CMK (cell line): ENCODE data around the gene LMX1B.

ENCODE experiments used
- DNase-seq: peaks from one replicate; pipeline ENCODE4 v3.0.0-alpha.2; 2010; ENCODE audit warnings: low read depth

The LMX1B gene

DNA sequence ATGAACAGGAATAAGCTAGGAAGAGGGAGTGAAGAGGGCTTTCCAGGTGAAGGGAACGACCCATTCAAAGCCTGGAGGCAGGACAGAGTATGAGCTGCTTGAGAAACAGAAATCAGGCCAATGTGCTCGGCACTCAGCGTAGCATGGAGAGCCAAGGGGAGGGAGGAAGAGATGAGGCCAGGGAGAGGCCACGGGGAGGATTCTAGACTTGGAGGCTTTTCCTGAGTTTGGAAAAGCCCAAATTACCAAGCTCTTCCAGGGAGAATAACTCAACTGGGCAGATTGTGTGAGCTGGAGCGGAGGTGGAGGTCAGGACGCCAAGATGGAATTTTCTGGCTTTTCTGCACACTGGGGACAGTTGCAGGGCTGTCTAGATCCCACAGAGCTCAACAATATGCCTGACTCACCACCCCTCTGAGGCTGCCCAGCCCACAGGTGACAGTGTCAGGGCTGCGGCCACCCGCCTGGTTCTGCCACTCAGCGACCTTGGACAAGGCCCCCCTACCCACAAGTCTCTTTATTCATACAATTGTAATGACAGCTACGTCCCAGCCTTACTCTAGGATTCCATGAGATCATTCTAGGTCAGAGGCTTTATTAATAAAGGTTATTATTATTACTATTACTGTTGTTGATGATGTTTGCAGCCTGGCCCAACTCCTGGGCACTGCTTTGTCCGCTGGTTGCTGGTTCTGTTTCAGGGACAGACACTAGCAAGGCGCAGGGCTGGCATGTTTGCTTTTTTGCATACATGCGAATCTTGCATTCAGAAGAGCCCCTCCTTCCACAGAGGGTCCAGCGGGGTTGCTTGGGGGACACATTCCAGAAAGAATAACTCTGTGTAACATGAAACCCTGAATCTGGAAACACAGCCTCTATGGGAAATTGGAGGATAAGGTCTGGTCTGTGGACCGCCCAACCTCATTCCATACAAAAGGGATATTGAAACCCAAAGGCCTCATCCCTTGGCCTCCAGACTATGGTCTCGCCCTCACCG, 9.4 kb upstream of the LMX1B start:
- no peak for DNase-seq

DNA sequence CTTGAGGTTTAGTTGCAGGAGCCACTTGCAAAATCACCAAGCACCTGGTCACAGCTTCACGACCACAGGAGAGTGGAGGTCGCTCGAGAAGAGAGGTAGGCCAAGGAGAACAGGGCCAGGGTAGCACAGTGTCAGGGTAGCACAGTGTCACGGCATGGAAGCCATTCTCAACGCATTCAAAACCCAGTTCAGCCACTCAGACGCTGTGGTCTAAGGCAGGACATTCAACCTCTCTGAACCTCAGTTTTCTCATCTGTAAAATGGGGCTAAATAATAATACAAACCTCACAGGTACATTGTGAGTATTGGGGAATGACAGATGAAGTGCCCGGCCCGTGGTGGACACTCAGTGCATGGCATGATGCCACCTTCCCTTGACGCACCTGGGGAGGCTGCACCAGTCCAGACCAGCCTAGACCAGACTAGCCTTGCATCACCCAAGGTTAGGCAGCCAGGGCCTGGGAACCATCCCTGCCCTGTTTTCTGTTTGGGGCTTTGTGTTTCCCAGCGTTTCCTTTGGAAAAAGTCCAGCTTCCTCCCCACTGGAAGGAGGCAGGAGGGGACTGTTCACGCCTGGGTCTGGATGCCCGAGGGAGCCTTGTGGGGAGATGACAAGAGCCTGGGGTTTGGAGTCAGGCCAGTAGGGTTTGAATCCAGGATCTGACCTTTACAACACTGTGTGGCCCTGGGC, 7.8 kb upstream of the LMX1B start:
- DNase-seq: no peak

DNA sequence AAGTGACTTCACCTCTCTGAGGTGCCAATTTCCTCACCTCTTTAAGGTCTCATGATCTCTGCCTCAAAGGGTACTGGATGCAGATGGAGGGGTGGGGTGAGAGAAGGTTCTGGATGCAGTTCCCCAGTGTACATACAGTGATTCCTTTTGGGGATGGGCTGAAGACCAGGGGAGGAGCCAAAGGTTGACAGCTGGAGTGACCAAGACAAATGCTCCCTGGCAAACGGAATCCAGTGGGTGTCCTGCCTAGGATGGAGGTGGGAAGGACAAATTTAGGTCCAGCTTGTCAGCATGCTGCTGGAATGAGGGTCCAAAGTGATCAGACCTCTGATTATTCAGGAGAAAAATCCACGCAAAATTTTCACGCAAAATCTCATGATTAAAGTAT, 7.3 kb upstream of the LMX1B start:
- DNase-seq: no peak

DNA sequence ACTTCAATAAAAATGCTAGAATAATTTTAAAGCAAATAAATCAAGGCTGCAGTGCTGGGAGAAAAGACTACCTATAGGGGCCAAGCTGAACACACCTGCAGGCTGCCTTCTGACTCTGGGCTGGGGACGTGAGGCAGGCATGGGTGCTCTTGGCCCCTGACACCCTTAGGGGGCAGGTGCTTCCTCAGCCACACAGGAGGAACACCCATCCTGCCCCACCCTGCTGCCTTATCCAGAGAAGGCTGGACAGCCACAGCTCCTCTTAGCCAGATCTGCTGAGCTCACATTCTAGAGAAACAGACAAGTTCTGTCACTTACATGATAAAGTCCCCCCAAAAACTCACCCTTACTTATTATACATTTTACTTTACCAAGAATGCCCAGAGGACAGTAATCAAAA, 6.6 kb upstream of the LMX1B start:
- DNase-seq: no peak

DNA sequence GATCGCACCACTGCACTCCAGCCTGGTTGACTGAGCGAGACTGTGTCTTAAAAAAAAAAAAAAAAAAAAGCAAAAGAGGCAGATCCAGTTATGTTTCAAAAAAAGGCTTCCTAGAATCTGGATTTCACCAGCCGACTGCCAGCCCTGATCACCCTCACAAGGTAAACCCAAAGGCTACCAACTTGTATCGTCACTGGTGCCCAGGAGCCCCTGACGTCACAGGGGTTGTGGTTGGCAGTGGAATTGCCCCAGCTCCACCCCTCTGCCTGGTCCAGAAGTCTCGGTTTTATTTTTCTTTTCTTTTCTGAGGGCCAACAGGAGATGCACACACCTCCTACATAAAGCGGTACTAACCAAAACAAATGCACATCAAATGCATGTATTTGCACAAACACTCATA, 6.0 kb upstream of the LMX1B start:
- DNase-seq: no peak

DNA sequence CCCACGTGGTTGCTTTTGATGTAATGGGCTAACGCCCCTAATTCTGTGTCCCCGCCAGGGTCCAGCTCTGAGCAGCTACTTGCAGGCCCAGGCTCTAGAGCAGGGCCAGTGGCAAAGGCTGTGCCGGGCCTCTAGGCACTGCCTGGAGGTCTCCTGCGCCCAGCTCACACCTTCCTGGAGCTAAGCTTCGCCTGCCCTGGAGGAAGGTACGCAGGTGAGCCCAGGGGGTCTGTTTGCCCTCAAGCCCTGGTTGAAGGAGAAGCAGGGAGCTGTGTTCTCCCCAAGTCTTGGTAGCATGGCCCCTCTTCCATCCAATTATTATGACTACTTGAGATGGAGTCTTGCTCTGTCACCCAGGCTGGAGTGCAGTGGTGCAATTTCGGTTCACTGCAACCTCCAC, 5.2 kb upstream of the LMX1B start:
- no peak for DNase-seq

DNA sequence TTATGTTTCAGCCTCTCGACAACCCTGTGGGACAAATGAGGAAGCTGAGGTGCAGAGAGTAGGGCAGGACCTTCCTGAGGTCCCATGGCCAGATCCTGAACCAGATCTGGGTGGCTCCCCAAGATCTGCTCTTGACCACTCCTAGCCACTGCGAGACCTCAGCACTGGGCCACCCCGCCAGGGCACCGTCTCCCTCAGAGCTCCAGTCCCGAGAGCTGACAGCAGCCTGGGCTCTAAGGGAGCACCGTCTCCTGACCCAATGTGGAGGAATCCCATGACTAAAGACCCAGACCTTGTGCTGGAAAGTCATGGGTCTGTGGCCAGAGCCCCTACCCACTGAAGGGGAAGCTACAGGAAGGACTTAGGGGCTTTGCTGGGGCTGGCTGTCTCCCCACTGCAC, 4.5 kb upstream of the LMX1B start:
- no peak for DNase-seq

DNA sequence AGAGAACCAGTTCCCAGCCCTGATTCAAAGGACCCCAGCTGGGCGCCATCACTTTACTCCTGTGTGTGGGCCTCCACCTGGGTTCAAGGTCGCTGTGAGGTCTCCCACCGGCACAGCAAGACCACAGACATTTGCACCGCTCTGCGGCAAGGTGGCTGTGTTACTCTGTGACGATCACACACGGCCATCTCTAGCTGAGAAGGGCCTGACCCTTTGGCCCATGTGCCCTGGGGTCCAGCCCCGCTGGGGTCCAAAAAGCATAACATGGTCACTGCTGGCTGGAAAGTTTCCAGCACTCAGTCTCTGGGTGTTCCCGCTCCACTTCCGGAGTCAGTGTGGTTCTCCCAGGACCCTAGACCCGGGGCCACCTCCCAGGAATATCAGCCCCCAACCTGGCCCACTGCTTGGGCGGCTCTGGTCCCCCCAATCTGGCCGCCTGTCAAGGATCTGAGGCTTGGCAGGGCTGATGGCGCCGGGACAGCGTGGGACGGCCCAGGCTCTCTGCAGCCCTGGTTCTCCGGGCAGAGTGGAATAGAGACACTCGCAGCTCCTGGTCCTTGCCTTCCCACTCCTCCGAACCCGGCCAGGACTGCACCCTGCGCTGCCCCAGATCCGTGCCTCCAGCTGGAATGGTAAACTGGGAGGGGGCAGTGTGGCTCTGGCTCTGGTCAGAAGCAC, 3.9 kb upstream of the LMX1B start:
- no peak for DNase-seq

DNA sequence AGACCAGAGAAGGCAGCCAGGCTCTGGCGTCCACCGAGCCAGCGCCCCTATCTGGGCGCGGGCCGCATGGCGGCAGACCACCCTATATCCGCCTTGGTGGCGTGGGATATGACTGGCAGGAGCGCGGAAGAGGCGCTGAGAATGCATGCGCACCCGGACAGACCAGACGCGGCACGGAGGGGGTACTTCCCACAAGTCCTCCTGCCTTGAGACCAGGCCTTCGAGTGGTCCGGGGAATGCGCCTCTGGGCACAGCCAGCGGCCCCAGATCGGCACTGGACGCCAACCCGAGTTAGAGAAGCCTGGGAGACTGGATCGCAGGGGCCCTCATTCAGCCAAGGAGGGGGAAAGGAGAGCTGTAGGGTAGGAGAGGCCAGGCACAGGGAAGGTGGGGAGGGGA, 2.5 kb upstream of the LMX1B start:
- no peak for DNase-seq

DNA sequence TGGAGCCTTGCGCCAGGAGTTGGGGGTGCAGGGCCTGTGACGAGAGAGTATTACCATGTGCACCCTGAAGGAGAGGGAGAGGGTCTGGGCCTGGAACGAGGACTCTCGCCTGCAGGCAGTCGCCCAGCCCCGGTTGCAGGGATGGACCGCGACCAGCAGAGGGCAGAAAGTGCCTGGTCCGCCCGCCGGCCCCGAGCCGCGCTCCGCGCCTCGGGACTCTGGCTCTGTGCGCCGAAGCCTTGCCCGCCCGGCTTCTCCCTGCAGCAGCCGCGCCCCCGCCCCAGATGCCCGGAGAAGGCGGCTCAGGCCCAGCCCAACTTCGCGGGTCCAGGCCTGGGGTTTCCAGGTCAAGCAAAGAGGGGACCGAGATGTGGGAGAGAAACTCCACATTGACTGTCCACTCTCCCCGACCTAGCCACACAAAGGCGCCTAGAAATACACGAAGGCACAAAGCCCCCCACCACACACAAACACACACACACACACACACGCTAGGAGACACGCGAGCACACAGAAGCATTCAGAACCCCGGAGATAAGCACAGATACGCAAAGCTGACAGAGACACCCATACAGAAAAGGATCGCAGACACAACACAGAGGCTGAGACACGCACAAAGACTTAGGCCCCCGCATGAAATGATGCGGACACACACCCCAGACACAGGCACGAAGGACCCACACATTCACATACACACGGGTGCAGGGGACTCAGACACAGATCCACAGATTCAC, 2.0 kb upstream of the LMX1B start:
- DNase-seq: peak; percentile 17

DNA sequence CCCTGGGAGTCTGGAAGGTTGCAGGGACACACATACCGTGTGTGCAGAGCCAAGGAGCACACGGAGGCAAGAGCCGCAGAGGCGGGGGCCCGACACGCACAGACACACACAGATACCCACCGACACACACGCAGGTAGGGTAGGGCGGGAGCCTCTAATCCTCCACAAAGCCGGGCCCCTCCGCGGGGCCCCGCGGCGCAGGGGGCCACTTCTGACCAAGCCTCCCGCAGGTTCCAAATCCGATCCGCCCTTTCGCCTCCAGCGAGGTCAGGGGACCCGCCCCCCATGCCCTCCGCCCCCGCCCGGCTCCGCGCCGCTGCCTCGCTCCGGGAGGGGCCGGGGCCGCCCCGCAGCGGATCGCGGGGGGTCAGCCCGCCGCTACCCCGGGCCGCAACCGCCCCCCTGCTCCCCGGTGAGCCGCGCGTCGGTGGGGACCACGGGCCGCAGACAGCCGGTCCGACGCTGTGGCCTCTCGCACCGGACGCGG, 1.4 kb upstream of the LMX1B start:
- no peak for DNase-seq

DNA sequence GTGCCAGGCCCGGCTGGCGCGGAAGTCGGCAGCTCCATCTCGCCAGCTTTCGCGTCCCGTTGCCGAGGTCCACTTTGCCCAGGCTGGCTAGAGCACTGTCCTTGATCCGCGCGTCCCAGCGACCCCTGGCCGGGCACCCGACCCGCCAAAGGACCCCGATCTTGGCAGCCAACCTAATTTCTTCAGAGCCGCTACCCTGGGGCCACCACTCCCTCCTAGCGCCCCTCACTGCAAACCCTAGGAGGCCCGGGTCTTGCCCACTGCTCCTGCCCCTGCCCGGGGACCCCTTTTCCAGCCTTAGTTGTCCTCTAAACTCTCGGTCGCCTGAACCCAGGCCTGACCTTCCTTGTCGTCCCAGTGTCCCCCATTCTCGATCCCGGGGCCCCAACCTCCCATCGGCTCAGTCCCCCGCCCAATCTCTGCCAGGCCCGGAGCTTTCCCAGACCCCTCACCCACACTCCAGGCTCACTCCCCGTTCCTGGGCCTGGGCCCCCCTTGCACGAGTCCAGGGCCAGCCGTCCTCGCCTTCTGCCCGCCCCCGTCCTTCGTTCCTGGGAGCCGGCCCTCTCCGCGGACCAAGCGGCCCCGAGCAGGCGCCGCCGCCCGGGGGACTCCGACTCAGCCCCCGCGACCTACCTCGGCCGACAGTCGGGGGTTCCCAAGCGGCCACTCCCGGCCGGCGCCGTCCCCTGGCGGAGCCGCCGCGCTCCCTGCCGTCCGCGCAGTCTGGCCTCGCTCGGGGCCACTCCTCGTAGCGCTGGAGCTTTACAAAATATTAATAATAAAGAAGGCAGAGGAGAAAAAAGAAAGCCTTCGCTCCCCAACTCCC, 701 bp upstream of the LMX1B start:
- DNase-seq: no peak

DNA sequence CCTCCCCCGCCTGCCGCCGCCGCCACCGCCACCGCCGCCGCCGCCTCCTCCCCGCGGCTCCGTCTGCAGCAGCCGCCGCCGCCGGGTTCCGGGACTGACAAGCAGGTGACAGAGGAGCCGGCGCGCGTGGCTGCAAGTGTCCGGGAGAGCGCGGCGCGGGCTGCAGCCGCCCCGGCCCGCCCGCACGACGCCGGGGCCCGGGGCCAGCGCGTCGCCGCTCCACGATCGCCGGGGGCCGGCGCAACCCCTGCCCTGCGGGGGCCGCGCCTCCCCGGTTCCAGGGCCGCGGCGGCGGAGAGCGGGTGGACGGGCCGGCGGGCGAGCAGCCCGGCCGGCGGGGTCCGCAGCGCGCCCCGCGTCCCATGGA, 343 bp downstream of the LMX1B start:
- no peak for DNase-seq

DNA sequence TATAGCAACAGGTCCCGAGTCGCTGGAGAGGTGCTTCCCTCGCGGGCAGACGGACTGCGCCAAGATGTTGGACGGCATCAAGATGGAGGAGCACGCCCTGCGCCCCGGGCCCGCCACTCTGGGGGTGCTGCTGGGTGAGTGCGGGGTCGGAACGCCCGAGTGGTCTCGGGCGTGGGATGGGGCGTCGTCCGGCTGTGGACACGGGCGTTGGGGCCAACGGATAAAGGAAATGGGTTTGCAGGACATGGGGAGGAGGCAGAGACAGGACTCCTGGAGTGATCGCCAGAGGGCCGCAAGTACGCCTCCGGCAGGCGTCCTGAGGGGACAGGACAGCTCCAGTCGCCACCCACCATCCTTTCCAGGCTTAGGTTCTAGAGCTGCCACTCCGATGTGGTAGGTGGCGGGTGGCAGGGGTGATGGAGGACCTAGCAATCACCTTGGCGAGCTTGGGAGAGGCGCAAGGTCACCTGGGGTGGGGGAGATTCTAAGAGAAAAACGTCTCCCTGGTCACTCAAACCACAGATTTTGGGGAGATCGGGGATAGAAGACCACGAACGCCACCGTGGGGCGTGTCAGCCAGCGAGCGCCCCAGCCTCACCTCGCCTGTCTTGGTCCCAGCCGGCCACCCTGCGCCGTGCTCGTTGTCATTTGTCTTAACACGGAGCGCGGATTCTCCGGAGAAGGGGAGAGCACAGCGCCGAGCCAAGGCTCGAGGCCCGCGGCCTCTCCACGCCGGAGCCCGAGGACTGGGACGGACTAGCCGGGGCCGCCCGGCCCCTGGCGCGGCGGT, 922 bp downstream of the LMX1B start:
- DNase-seq: no peak

DNA sequence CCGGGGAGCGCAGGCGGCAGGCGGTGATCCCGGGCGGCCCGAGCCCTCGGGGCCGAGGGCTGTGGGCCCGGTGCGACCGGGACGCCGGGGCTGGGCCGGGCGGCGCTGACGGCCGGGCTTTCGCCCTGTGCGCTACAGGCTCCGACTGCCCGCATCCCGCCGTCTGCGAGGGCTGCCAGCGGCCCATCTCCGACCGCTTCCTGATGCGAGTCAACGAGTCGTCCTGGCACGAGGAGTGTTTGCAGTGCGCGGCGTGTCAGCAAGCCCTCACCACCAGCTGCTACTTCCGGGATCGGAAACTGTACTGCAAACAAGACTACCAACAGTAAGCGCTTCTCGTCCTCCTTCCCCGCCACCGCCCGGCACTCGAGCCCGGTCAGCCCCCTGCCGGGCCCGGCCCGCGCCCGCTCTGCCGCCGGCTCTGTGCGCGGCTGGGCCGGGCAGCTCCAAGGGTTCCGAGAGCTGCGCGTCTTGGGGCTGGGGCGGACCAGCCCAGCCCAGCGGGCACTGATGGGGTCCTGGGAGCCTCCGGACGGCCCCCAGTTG, 1.6 kb downstream of the LMX1B start:
- no peak for DNase-seq

DNA sequence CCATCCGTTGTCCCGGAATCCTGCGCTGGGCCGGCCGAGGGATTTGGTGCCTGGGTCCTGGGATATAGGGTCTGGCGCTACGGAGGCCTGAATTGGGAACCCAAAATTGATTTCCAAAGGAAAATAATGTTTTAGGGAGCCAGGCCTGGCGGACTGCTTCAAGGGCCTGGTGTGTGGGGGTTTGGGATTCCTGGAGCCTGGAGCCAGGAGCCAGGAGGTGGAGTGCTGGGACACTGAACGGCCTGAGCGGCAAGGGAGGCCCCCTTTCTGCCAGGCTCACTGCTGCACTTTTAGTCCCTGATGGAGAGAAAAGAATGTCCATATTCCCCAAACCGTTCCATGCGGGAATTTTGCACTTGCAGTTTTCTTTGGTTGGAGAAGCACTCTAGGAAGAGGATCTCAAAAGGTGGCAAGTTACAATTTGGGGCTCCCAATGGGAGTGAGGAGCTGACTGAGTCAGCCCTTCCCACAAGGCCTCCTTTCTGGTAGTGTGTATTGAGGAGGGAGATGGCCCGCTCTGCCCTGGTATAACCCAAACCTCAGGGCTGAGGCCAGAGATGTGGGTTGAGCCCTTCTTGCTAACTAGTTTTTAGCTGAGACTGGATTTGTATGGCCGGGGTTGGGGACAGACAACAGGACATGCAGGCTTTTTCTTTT, 2.2 kb downstream of the LMX1B start:
- DNase-seq: no peak

DNA sequence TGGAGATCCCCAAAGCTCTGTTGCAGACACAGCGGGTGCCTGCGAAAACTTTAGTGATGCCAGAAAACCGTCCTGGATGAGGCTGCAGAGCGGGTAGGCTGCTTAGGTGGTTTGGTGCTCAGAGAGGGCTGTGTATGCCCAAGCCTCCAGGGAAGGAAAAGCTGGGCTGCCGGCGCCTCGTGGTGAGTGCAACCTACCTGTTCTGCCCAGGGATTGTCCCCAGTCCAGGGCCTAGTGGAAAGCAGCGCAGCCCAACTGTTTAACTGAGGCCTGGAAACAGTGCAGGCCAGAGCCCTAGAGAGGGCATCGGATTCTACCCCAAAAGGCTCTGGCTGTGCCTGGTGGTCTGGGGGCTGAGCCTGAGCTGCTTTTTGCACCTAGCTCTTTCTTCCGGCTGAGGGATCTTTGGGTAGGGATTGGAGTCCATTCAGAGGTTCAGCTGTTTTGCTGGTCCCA, 2.8 kb downstream of the LMX1B start:
- no peak for DNase-seq

DNA sequence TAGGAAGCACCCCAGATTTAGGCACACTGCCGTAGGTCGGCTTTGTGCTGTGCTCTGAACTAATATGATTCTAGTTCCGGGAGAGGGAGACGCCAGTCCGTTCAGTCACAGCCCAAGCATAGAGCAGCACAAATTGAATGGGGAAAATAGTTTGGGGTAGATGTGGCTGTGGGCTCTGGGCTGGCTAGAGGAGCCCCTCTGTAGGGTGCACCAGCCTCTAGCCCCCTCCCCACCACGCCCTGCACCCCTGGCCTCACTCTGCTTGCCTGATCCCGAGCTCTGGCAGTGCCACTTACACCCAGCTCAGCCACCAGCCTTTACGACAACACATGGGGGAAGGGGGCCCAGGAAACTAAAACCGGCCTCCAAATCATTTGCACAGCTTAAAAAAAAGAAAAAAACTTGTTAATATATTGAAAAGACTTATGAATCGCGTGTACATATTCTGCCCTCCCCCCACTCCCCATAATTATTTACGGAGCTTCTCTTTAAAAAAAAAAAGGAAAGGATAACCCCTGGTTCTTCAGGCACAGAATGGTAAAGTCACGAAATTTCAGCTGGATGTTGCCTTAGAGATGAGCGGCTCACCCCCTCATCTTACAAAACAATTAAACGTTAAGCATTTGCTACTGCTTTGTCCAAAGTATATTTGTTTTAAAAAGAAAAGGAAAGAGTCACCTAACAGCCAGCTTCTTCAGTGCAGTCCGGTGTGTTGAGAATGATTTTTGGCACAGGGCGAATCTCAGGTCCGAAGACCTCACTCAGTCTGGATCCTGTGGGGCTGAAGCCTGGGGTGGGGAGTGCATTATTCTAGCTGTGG, 3.5 kb downstream of the LMX1B start:
- DNase-seq: no peak

DNA sequence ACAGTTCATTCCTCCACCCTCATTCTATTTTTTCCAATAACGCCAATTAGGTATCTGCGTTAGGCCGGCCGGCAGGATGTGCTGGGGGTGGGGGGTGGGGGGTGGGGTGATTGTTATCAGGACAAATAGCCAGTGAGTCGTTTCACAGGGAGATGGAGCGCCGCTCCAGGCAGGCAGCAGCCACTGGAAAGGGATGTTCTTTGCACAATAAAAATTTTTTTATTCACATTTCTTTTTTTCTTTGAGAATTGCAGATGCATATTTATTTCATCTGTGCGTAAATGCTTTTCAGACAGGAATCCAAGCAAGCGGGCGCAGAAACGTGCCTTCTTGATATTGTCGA, 4.1 kb downstream of the LMX1B start:
- no peak for DNase-seq
